H1 (cell line): ENCODE measurements around the gene RELL2. TPM values are rescaled to one million over a fixed set of nuclear protein-coding genes. Genes with fewer than 3 reads are reported as not detected.
A peak's percentile ranks its signal among the peaks of the same experiment; 100 is the strongest.

ENCODE experiments used
- ASH2L ChIP-seq: fragments of 200-600, 300-600 bp; sonication (generic); IDR thresholded peaks from one replicate; pipeline ENCODE4 v1.7.1; 2017; ENCODE audit warnings: low read length
- BCL11A ChIP-seq, 2 experiments: IDR thresholded peaks; one replicate each; pipeline ENCODE4 v1.6.1; 2011; ENCODE audit warnings: low read depth in 2 of 2, low read length in 2 of 2, mild to moderate bottlenecking in 2 of 2
- CBX5 ChIP-seq: fragments of 300-800, 300-1000 bp; sonication (generic); IDR thresholded peaks from 2 replicates; pipeline ENCODE4 v1.7.1; 2016; ENCODE audit warnings: antibody characterized with exemption, low read length, low read depth
- CEBPB ChIP-seq: IDR thresholded peaks from 2 replicates; pipeline ENCODE4 v1.6.1; 2012; ENCODE audit warnings: low read depth, low read length
- CTBP2 ChIP-seq: IDR thresholded peaks from 2 replicates; pipeline ENCODE4 v1.7.0; 2011; ENCODE audit warnings: borderline replicate concordance, mild to moderate bottlenecking, moderate library complexity, mixed read lengths, low read length; ENCODE audit not compliant: insufficient read depth, insufficient read length
- FOSL1 ChIP-seq: IDR thresholded peaks from 2 replicates; pipeline ENCODE4 v1.6.1; 2011; ENCODE audit warnings: mild to moderate bottlenecking, low read depth, low read length, moderate library complexity; ENCODE audit not compliant: insufficient read depth
- GABPA ChIP-seq: IDR thresholded peaks from 2 replicates; pipeline ENCODE4 v1.6.1; 2011; ENCODE audit warnings: mild to moderate bottlenecking, low read length, moderate library complexity, borderline replicate concordance; ENCODE audit not compliant: insufficient read depth
- JUN ChIP-seq: IDR thresholded peaks from 2 replicates; pipeline ENCODE4 v1.6.1; 2011; ENCODE audit warnings: low read depth, mild to moderate bottlenecking, improper control_type of control experiment, low read length
- JUND ChIP-seq: IDR thresholded peaks from 2 replicates; pipeline ENCODE4 v1.6.1; 2011; ENCODE audit warnings: mild to moderate bottlenecking, improper control_type of control experiment, low read length
- KDM5A ChIP-seq: fragments of 200-600 bp; IDR thresholded peaks from 2 replicates; pipeline ENCODE4 v1.7.1; 2012; ENCODE audit warnings: mild to moderate bottlenecking, low read length, inconsistent platforms, mixed read lengths
- NRF1 ChIP-seq: IDR thresholded peaks from 2 replicates; pipeline ENCODE4 v1.6.1; 2011; ENCODE audit warnings: mild to moderate bottlenecking, low read depth, low read length, improper control_type of control experiment
- PHF8 ChIP-seq: fragments of 200-600 bp; sonication (generic); conservative IDR thresholded peaks from 2 replicates; pipeline ENCODE4 v1.7.1; 2012; ENCODE audit warnings: low read depth, mild to moderate bottlenecking, inconsistent platforms, low read length, moderate library complexity
- POLR2AphosphoS5 ChIP-seq: IDR thresholded peaks from 2 replicates; pipeline ENCODE4 v1.6.1; 2011; ENCODE audit warnings: low read depth, low read length
- SAP30 ChIP-seq: fragments of 300-600 bp; sonication (generic); IDR thresholded peaks from 2 replicates; pipeline ENCODE4 v1.7.1; 2012; ENCODE audit warnings: low read length, moderate library complexity, mild to moderate bottlenecking, inconsistent platforms; ENCODE audit not compliant: insufficient read depth, insufficient replicate concordance
- SIN3A ChIP-seq, 2 experiments: IDR thresholded peaks in 1 of 2; conservative IDR thresholded peaks in 1 of 2; 2 replicates each; pipeline ENCODE4 v1.6.1; 2011 to 2012; ENCODE audit warnings: low read length in 2 of 2, improper control_type of control experiment in 1 of 2, low read depth in 1 of 2, mild to moderate bottlenecking in 1 of 2
- SIRT6 ChIP-seq: IDR thresholded peaks from one replicate; pipeline ENCODE4 v1.7.1; 2012; ENCODE audit warnings: low read length, inconsistent platforms
- SP1 ChIP-seq: IDR thresholded peaks from 2 replicates; pipeline ENCODE4 v1.6.1; 2011; ENCODE audit warnings: low read depth, low read length
- SP4 ChIP-seq: IDR thresholded peaks from 2 replicates; pipeline ENCODE4 v1.6.1; 2012; ENCODE audit warnings: low read length, inconsistent platforms
- SRF ChIP-seq: IDR thresholded peaks from 2 replicates; pipeline ENCODE4 v1.6.1; 2011; ENCODE audit warnings: mild to moderate bottlenecking, low read depth, low read length, moderate library complexity
- SUZ12 ChIP-seq: fragments of 200-600 bp; sonication (generic); IDR thresholded peaks from 2 replicates; pipeline ENCODE4 v1.6.1; 2012; ENCODE audit warnings: mild to moderate bottlenecking, inconsistent platforms, low read length, moderate library complexity, mixed read lengths
- TAF1 ChIP-seq: IDR thresholded peaks from 2 replicates; pipeline ENCODE4 v1.6.1; 2011; ENCODE audit warnings: mild to moderate bottlenecking, low read depth, low read length
- TCF12 ChIP-seq: IDR thresholded peaks from 2 replicates; pipeline ENCODE4 v1.6.1; 2011; ENCODE audit warnings: low read depth, mild to moderate bottlenecking, low read length
- TEAD4 ChIP-seq: IDR thresholded peaks from 2 replicates; pipeline ENCODE4 v1.6.1; 2012; ENCODE audit warnings: low read depth, low read length, inconsistent platforms, mixed read lengths
- YY1 ChIP-seq: IDR thresholded peaks from 2 replicates; pipeline ENCODE4 v1.6.1; 2011; ENCODE audit warnings: low read depth, mild to moderate bottlenecking, low read length
- polyA plus RNA-seq, 7 experiments: library from polyadenylated mRNA; depleted of rRNA in 3 of 7; stranded (reverse) in 5 of 7; unstranded in 2 of 7; fragments of >200 nt in 5 of 7; fragments of 200-250 nt in 2 of 7; gene quantifications; 1 replicate in 5 of 7; 2 replicates in 1 of 7; 4 replicates in 1 of 7; pipeline versions ENCODE4 v1.2.1 to v1.2.3, GENCODE V29; 2011 to 2013; ENCODE audit warnings: missing spikeins in 2 of 7, mixed read lengths in 2 of 7
- total RNA-seq: library from RNA; stranded (reverse); fragmentation: NEBNext Ultra II Directional; extraction: Animal tissue kit (Norgen Biotek cat#: 25700); gene quantifications from 2 replicates; pipeline ENCODE4 v1.2.1, GENCODE V29; 2021
- TF ChIP-seq, protein P1 (sequence below): IDR thresholded peaks from 2 replicates; pipeline ENCODE4 v1.6.1; 2012; ENCODE audit warnings: low read length, inconsistent platforms

RELL2 gene
- total and polyA plus RNA-seq, 2 of the 8 experiments (the other 6 are each of a cell fraction or from before 2014, with no cell fraction given), result 18.6 to 23.7 TPM

DNA sequence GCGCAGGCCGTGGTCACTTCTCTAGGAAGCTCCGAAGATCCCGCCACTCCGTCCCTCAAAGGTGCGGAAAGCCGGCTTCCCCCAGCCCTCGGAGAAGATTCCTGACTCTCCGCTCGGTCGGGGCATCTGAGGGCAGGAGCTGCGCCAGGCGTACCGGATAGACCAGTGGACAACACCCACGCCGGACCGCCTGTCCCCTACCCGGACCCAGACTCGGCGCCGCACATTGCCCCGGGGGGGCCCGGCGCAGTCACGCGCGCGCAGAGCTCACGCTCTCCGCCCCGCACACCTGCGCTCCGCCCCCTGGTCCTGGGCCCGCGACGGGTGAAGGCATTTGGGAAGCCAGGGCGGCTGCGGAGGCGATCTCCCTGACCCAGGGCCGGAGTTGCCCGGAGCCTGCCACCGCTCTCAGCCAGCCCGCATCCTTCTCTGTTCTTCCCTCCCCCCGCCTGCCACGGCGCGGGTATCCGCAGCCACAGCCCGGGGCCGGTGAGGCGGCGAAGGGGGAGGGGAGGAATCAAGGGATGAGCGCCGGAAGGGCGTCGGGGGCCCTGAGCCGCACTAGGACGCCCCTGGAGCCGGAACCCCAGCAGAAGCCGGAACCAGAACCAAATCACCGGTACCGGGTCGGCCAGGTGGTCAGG lies 448 bp downstream of the RELL2 start (continued):
- TF ChIP-seq YY1, result no peak
- TF ChIP-seq TEAD4, result no peak
- TF ChIP-seq SP4, result no peak; the same call in 1 of the 2 replicates
- no peak for TF ChIP-seq POLR2AphosphoS5
- TF ChIP-seq SP1, result no peak
- TF ChIP-seq FOSL1, result no peak
- no peak for TF ChIP-seq GABPA
- no peak for TF ChIP-seq BCL11A (IDR thresholded peaks at IDR 0.05; ENCODE audit: low read depth in 2 of 2, low read length in 2 of 2)
- TF ChIP-seq SUZ12, result no peak
- TF ChIP-seq NRF1, result no peak
- no peak for TF ChIP-seq SRF
- TF ChIP-seq JUN, result no peak
- TF ChIP-seq, protein P1, sequence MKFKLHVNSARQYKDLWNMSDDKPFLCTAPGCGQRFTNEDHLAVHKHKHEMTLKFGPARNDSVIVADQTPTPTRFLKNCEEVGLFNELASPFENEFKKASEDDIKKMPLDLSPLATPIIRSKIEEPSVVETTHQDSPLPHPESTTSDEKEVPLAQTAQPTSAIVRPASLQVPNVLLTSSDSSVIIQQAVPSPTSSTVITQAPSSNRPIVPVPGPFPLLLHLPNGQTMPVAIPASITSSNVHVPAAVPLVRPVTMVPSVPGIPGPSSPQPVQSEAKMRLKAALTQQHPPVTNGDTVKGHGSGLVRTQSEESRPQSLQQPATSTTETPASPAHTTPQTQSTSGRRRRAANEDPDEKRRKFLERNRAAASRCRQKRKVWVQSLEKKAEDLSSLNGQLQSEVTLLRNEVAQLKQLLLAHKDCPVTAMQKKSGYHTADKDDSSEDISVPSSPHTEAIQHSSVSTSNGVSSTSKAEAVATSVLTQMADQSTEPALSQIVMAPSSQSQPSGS, result no peak
- no peak for TF ChIP-seq TCF12
- TF ChIP-seq ASH2L, result peak; percentile 11
- TF ChIP-seq TAF1, result 0 out of 2 replicates have a peak, but pooled peaks have one; percentile 12
- TF ChIP-seq SIN3A (conservative IDR thresholded peaks at IDR 0.05 in 1 of 2, IDR thresholded peaks at IDR 0.05 in 1 of 2; ENCODE audit: low read depth in 1 of 2, low read length in 2 of 2), result 0 out of 4 replicates have a peak, but pooled peaks of 1 of the 2 experiments have one; percentile 42
- no peak for TF ChIP-seq SIRT6
- TF ChIP-seq CEBPB, result no peak
- no peak for TF ChIP-seq KDM5A
- TF ChIP-seq JUND, result no peak
- TF ChIP-seq CTBP2, result no peak
- TF ChIP-seq CBX5, result no peak
- TF ChIP-seq SAP30, result peak; percentile 36
- no peak; the same call in 1 of the 2 replicates for TF ChIP-seq PHF8
